ENCODE results near the gene MEF2A.
"Not testable (repeated sequence)": the region's sequence is repeated elsewhere in the genome, so short reads cannot be mapped to it uniquely, and the experiment has no call there.

MEF2A gene

GRCh38 chr15:99645951-99646350 is 80.2 kb downstream of the MEF2A start:
- no peak for DNase-seq (ENCODE audit: low read depth in 2 of 2)

DNA sequence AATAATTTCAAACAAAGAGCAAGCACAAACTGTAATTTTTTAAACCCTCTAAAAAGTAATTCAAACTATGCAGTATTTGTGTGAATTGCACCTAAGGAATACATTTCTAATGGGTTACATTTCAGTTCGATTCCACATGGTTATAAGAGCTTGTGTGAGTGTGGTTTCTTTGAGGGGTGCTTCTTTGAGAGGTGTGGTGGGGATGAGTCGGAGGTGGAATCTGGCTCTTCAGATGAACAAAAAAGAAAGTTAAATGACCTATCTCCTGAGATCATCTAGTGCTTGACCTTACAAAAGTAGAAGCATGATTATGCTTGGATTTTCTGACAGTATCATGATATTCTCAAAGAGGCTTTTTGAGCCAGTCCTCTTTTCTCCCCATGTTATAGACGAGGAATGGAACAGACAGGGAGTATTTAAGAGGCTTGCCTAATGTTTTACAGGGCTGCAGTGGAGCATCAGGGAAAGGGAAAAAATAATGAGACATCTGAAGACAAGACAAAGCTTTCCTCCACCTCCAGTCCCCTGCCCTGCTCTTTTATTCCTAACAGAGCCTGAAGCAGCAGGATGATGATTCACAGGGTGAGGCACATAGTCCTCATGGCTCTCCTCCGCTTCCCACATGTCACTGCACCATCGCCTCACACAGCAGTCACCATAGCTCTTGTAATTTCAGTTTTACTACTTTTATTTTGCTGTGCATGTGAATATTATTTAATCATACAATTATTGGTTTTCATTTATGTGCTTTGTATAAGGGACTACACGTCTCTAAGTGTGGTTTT is 85.4 kb downstream of the MEF2A start:
- peak in 1 of 2 donors; percentile 8 for DNase-seq (ENCODE audit: low read depth in 2 of 2)

- no peak for DNase-seq (ENCODE audit: low read depth in 2 of 2)
These were observed 90.4 kb downstream of the MEF2A start for GRCh38 chr15:99656205-99656604.

DNA sequence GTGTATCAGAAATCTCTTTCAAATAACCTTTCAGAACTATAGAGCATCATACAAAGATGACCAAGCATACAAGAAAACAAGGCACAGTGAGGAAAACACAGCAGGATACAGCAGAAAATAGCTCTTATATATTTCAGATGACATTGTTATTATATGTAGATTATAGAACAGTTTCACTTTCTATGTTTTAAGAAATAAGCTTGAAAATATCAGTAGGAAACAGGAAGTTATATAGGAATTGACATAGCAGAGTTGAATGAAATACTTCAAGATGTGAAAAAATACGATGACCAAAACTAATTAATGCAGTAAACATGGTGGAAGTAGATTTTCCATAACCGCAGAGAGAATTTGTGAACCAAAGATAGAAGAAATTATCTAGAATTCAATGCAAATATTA is 92.2 kb downstream of the MEF2A start:
- no peak for DNase-seq (ENCODE audit: low read depth in 2 of 2)

DNA sequence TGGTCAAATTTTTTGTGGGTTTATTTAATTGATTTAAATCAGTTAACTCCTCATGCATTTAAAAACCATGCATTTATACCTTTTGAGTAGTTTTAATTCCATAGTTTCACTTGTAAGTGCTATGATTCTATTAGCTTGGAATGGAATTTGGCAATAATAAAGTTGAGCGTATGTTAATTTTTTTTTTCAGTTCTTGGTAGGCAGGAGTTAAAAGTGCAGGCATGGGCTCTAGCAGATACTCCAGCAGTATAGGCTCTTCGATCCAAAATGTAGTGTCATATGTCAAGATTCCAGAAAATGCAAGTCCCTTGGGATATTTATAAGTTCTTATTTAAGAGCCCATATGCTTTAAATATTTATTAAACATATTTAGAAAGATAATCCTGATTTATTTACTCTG is 97.1 kb downstream of the MEF2A start:
- DNase-seq (ENCODE audit: low read depth in 2 of 2), result no peak

GRCh38 chr15:99666073-99666472 is 100.3 kb downstream of the MEF2A start:
- not testable (repeated sequence) for DNase-seq (ENCODE audit: low read depth in 2 of 2)

DNA sequence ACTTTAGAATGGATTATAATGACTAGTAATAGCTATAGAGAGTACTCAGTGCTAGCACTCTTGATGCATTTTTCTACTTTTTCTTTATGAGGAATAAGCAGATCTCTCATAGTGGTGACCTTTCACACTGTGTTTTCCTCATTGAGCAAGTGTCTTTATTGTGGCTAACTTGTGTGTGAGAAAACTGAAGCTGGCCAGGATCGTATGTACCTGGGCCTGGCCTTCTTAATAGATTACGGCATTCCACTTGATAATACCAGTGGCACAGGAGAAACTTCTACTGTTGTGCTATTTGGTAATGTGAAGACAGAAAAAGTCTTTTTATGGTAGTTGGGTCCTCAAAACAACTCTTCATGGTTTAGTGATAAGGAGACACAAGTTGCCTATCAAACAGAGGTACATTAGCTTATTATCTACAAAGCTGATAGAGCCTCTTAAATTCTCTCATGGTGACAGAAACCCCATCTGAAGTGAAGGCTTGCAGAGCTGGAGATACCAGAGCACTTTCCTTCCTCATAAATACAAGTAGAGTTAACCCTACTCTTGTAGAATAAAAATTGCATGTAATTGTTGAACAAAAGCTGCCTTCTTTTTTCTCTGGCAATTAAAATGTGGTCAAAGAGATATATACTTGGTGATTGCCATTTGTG is 102.9 kb downstream of the MEF2A start:
- no peak for DNase-seq (ENCODE audit: low read depth in 2 of 2)

- no peak for DNase-seq (ENCODE audit: low read depth in 2 of 2)
These were observed 103.5 kb downstream of the MEF2A start for GRCh38 chr15:99669250-99669649.

GRCh38 chr15:99671926-99672635 is 106.3 kb downstream of the MEF2A start:
- DNase-seq (ENCODE audit: low read depth in 2 of 2), result no peak

- no peak for DNase-seq (ENCODE audit: low read depth in 2 of 2)
These were observed 107.3 kb downstream of the MEF2A start for GRCh38 chr15:99673111-99673510.

DNA sequence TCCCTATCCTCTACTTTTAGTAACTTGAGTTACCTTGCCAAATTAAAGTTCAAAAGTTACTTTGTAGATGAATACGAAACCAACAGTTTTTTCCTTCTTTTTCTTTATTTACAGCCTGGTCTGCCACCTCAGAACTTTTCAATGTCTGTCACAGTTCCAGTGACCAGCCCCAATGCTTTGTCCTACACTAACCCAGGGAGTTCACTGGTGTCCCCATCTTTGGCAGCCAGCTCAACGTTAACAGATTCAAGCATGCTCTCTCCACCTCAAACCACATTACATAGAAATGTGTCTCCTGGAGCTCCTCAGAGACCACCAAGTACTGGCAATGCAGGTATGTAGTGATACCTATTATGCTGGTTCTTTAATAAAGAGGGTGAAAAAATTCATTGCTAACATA is 108.5 kb downstream of the MEF2A start:
- no peak for DNase-seq (ENCODE audit: low read depth in 2 of 2)

DNA sequence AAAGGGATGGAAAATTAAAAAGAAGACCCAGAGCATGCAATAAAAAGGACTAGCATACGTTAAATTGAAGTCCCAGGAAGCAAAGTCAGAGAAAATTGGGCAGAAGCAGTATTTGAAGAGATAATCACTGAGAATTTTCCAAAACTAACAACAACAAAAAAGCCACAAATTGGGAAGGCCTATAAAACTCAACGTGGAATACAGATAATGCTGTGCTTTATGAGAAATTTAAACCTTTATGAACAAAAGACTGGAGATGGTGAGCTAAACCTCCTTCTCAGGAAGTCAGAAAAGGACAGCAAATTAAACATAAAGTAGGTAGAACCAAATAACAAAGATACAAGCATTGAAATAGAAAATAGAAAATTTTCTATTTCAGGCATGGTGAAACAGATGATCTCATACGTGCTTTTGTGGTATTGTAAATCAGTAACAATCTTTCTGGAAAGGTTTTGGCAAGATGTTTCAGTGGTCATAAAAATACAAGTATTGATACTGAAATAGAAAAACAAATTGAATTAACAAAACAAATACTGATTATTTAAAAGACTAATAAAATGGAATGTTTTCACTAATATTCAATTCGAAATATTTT is 111.9 kb downstream of the MEF2A start:
- DNase-seq (ENCODE audit: low read depth in 2 of 2), result no peak

DNA sequence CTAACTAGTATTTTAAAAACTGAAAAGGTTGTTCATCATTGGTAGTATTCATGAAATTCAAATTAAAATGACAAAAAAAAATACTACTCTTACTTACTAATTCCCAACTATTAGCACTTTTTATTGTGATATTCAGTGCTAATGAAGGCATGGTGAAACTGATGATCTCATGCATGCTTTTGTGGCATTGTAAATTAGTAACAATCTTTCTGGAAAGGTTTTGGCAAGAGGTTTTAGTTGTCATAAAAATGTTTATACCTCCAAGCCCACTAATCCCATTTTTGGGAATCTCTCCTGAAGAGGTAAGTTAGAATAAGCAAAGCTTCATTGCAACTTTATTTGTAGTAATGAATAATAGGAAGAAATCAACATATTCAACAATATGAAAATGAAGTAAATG is 114.5 kb downstream of the MEF2A start:
- DNase-seq (ENCODE audit: low read depth in 2 of 2), result no peak

GRCh38 chr15:99681990-99682389 is 116.2 kb downstream of the MEF2A start:
- no peak for DNase-seq (ENCODE audit: low read depth in 2 of 2)

DNA sequence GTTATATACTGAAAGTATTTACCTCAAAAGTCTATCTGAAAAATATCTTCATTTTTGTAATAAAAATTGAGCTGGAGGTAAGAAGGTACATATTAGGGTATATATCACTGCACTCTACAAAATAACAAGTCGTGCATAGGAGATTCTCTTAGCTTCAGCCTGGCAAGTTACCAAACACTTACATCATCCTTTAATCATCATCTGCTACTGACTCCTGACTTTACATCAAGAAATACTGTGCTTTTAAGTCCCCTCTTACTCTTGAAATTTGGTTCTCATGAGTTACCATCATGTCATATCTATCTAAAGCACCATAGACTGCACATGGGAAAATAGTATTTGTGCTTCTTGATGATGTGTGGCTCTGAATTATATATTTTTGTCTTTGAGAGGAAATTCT is 116.7 kb downstream of the MEF2A start:
- no peak for DNase-seq (ENCODE audit: low read depth in 2 of 2)

GRCh38 chr15:99683000-99683670 is 117.4 kb downstream of the MEF2A start:
- no peak for DNase-seq (ENCODE audit: low read depth in 2 of 2)

- DNase-seq (ENCODE audit: low read depth in 2 of 2), result no peak
These were observed 120.5 kb downstream of the MEF2A start for GRCh38 chr15:99686290-99686689.

GRCh38 chr15:99692825-99693224 is 127.0 kb downstream of the MEF2A start:
- DNase-seq (ENCODE audit: low read depth in 2 of 2), result no peak

DNA sequence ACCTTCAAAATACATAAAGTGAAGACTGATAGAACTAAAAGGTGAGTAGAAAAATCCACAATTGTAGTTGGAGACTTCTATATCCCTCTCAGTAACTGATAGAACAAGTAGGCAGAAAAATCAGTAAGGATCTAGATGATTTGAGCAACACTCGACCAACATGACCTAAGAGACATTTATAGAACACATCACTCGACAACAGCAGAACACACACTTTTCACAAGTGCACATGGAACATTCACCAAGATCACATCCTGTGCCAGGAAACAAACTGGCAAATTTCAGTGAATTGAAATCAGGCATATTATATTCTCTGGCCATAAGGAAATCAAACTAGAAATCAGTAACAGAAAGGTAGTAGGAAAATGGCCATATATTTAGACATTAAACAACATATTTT is 130.3 kb downstream of the MEF2A start:
- no peak for DNase-seq (ENCODE audit: low read depth in 2 of 2)

- DNase-seq (ENCODE audit: low read depth in 2 of 2), result no peak
These were observed 137.3 kb downstream of the MEF2A start for GRCh38 chr15:99702895-99703602.
